ENCODE results near the gene OR2A25.
A peak's percentile ranks its signal among the peaks of the same experiment; 100 is the strongest.
"Not testable (repeated sequence)": the region's sequence is repeated elsewhere in the genome, so short reads cannot be mapped to it uniquely, and the experiment has no call there.

Gene OR2A25

DNA sequence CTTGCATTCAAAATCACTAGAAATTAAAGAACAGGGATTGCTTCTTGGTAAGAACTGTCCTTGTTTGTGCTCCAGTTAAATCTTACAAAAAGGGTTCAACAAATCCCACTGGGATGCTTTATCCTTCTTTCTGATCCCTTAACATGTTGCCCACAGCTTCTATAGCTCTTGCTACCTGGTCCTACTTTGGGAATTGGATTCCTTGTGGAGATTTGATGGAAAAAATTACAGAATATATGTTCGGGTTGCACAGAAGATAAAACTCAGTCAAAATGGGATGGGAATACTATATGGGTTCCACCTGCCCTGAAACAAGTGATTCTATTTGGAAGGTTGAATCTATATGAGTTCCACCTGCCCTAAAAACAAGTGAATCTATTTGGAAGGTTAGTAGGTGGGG, at the start of gene OR2A25:
TSS of gene OR2A25 (plus strand) at position 301 of the 400 bp plus-strand sequence. CDS start 4,409 bp downstream, outside the sequence.
- no peak for DNase-seq (ENCODE audit: low spot score)

DNA sequence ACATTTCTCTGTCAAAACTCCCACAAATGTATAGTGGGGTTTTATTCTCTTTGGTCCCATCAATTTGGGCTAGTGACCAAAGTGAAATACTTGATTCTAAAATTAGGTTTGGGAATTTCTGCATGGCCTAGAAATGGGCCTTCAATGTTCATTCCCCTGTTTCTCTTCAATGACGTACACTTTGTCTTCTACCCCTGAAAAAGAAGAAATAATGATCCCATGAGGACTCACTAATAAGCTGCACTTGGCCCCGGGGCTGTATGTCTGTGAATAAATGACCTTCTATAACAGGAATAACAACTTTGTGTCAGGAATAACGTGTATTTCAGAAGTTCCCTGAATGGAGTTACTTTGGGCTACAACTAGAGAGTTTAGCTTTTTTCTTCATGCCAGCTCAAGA, 49.3 kb upstream of the OR2A25 start:
- DNase-seq (ENCODE audit: low spot score), result no peak

DNA sequence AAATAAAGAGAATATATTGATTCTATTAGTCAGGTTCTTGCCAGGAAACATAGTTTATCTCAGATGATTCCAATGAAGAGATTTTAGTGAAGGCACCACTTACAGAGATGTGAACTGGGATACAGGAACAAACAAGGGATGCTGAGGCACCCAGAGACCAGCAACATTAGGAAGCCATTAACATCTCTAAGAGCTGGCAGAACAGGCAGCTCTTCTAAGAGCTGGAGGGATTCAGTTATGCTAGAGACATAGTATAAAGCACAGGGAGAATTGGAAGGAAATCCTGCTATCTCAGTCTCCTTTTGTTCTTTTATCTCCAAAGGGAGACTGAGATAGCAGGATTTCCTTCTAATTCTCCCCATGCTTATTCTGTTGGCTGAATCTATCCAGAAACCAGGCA, 47.4 kb upstream of the OR2A25 start:
- DNase-seq (ENCODE audit: low spot score), result no peak

DNA sequence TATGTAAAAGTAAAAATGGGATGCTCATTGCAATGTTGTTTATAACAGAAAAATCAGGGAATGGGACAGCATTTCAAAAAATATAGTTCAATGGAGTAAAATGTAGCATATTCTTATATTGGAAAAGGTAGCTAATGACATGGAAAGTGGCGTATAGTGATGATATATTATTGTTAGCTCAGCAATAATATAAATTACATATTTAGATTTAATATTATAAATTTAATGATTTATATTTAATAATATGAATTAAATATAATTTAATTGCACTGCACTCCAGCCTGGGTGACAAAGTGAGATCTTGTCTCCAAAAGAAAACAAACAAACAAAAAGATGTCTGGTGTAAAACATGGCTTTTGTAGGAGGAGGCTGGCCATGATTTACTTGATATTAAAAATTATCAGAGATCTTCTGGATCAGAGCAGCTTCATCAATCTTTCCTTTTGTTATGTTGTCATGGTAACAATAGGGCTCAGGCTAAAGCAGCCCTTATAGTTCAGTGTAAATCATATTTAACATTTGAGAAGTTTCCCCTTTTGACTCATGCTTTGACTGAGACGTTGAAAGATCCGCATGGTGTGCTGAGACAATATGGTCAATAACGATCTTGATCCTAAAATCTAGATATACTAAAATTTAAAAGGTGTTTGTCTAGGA, 46.3 kb upstream of the OR2A25 start:
- DNase-seq (ENCODE audit: low spot score), result no peak

GRCh38 chr7:144024213-144024612, 45.4 kb upstream of the OR2A25 start:
- DNase-seq (ENCODE audit: low spot score), result no peak

DNA sequence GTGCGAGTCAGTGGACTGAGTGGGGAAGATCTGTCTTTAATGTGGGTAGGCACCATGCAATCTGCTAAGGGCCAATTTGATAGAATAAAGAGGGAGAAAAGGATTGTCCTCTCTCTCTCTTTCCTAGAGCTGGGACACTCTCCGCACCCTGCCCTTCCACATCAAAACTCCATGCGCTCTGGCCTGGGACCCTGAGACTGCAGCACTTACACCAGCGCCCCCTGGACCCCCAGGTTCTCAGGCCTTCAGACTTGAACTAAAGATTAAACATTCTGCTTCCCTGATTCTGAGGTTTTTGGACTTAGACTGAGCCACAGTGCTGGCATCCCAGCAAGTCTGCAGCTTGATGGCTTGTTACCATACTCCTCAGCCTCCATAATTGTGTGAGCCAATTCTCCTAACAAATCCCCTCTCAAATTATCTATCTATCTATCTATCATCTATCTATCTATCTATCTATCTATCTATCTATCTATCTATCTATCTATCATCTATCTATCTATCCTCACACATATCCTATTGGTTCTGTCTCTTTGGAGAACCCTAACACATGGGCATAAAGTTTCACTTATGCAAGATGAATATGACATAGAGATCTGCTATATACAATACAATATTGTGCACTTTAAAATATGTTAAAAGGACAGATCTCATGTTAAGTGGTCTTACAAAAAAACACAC, 43.3 kb upstream of the OR2A25 start:
- DNase-seq (ENCODE audit: low spot score), result no peak

GRCh38 chr7:144027070-144027469, 42.5 kb upstream of the OR2A25 start:
- peak; percentile 31 for DNase-seq (ENCODE audit: low spot score)

DNA sequence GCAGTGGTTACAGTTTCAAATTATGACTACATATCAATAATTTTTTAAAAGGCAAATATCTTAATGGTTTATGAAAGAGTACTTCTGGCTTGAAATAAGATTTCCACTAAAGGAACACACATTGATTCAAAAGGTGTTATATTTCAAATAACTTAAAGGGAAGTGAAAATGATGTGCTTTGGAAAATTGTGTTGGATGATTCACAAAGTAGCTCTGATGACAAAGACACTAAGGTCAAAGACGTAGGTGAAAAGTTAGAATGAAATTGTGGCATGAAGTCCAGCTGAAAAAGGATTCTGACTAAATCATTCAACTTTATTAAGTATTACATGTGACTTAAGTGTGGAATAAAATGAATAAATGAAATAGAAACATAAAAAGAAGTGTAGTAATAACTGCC, 41.6 kb upstream of the OR2A25 start:
- DNase-seq (ENCODE audit: low spot score), result no peak

DNA sequence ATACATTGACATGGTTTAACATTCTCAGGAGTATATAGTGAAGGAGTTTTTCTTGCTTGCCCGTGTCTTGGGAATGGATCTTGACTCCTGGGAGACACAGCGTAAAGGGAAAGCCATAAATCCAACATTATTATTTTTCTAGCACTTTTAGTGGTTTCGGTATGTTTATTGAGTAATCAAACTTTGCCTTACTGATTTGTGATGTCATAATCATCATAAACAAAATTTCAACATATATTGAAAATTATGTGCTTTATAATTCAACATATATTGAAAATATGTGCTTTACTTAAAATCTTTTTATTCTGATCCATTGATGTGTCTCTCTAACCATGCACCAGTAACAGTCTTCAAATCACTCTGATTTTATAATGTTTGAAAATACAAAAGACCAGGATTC, 41.1 kb upstream of the OR2A25 start:
- DNase-seq (ENCODE audit: low spot score), result no peak

DNA sequence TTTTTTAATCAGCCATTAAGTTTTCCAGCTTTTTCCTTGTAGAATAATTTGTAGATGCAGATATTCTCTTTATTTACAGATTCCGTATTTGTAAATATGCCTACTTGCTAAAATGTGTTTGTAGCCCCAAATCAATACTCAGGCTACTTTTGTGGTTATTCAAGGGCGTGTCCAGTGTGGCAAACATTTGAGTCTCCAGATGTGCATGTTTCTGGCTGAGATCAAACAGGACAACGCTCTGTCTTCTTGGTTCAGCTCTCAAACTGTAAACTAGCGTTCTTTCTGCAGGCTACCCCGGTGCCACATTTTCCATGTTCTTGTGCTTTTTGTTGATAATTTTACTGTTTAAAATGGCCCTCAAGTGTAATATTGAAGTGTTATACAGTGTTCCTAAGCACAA, 37.1 kb upstream of the OR2A25 start:
- DNase-seq (ENCODE audit: low spot score), result no peak

DNA sequence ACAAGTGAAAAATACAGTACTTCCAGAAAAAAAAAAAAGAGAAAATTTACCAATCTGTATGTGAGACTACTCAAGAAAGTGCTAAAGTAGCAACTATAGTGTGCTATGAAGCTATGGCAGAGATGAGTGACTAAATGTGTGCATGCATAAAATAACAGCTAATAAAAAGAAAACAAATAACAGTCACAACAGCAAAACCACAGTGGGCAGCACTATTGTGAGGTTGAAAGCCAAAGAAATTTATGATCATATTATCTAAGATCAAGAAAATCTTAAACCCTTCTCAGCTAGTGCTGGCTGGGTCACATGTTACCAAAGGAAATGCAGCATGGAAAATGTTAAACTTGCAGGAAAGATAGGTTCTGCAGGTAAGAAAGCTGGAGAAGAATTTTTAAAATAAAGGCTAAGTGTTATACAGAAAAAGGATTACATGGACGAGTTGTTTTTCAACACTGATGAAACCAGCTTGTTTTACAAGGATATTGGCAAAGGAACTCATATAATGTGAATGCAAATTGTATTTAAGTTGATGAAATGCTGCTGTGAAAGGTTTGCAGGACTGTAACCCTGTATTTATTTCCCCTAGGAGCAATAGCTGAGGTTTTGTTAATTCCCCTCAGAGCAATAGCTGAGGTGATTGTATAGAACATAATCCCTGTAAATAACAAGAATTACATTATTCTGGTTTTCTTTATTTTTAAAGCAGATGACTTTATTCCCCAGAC, 36.5 kb upstream of the OR2A25 start:
- DNase-seq (ENCODE audit: low spot score), result no peak

GRCh38 chr7:144035385-144035784, 34.2 kb upstream of the OR2A25 start:
- DNase-seq (ENCODE audit: low spot score), result no peak

DNA sequence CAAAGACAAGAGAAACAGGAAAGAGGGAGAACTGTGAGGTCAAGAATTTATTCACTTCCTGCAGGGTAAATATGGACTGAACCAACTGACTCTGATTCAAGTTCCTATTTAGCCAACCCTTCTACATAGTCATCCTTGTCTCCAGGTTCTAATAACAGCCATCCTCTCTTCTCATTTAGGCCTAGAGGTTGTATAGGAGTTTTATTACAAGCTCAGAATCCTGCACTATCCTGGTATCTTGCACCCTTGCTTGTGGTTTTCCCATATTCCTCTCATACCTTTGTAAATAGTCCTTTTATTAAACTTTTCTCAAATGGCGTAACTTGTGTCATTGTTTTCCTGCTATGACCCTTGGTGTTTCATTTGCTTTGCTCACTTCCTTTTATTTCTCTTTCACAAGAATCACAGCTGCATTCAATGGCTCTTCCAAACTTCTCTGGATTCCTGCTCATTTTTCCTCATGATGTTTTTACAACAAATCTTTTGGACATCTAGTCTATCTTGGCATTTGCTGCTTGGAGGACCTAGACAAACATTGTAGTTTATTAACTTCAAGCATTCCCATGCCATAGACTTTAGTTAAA, 33.2 kb upstream of the OR2A25 start:
- DNase-seq (ENCODE audit: low spot score), result no peak

GRCh38 chr7:144037414-144038035, 32.1 kb upstream of the OR2A25 start:
- DNase-seq (ENCODE audit: low spot score), result no peak

DNA sequence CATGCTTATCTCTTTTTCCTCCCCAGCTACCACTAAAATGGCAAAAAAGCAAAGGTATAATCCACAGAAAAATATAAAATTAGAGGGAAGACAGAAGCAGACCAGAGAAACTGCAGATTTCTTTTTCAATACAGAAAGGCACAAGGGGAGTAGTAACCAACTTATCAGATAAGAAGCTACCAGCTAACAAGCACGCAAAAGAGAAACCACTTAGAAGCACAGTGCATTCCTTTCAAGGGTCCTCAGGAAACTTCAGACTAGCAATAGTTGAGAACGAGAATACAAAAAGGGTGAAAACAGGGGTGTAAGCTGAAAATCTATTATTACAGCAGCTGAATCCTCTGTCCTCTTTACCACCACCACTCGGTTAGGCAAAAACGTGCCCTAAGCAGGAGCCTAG, 30.7 kb upstream of the OR2A25 start:
- DNase-seq (ENCODE audit: low spot score), result no peak

DNA sequence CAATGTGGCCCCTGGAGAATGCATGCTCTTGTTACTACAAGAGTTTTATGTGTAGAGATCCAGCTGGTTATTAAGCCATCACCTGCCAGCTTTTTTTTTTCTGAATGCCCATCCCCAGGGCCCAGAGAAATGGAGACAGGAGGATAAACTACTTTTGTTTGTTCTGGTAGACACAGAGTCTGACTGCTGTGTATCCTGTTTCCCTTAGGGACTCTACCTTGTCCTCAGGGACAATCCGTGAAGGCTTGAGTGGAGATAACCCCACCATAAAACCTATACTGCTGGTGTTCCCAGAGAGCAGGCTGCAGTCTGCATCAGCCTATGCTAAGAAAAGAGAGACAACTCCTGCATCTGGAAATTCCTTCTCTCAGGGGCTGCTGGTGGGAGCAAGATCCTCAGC, 21.0 kb upstream of the OR2A25 start, which contains the start of gene OR2A5:
TSS of gene OR2A5 (plus strand) at position 301 of the 400 bp plus-strand sequence. CDS start 1,454 bp downstream, outside the sequence.
- no peak for DNase-seq (ENCODE audit: low spot score)

DNA sequence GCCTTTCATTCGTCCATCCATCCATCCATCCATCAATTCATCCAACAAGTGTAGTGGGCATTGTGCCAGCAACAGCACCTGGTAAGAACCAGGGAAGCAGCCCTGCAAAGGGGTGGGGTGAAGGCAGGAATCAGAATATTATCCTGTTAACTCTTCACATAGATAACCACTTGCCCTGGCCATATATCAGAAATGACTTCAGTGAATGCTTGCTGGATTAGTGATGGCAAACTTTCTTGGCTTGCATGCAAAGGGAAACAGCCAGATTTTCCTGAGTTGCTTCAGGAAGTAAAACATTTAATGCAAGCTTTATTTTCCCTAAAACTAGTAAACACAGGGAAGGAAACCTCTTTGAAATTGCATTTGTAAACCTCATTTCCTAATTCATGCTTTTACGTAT, 20.1 kb upstream of the OR2A25 start:
- DNase-seq (ENCODE audit: low spot score), result no peak

DNA sequence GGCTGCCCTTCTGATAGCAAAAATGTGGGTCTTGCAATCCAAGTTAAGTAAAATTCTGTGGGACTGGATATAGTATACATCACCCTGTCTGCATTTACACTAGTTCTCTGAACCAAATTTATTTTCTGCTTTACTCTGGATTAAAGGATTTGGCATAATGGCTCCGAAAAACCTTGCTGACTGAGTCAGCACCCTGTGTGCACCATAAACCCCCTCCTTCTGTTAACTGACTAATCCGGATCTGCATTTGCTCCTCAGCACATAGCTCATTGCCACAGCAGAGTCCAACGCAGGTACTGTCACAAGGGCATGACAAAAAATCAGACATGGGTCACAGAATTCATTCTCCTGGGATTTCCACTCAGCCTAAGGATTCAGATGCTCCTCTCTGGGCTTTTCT, 19.5 kb upstream of the OR2A25 start:
- no peak for DNase-seq (ENCODE audit: low spot score)

DNA sequence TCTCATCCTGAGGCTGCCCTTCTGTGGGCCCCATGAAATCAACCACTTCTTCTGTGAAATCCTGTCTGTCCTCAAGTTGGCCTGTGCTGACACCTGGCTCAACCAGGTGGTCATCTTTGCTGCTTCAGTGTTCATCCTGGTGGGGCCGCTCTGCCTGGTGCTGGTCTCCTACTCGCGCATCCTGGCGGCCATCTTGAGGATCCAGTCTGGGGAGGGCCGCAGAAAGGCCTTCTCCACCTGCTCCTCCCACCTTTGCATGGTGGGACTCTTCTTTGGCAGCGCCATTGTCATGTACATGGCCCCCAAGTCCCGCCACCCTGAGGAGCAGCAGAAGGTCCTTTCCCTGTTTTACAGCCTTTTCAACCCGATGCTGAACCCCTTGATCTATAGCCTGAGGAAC, 18.7 kb upstream of the OR2A25 start:
- not testable (repeated sequence) for DNase-seq (ENCODE audit: low spot score)

GRCh38 chr7:144057954-144058353, 11.7 kb upstream of the OR2A25 start:
- no peak for DNase-seq (ENCODE audit: low spot score)

DNA sequence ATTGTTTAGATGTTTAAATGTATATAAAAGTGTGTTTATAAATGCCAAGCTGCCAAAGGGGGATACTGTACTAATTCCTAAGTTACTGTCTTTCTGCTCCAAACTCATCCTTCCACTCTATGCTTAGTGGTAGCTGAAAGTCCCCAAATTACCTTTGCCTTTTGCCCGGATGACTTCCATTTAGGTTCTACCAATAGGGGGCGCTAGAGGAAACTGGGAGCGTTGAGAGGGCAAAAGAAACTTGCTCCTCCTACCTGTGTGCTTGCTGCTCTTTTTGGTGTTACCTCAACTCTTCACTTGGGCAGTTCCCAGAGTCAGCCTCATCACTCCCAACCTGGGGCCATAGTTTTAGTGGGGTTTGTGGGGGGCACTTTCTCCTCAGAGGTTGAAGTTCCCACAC, 5.9 kb upstream of the OR2A25 start:
- DNase-seq (ENCODE audit: low spot score), result no peak

- no peak for DNase-seq (ENCODE audit: low spot score)
Measured at GRCh38 chr7:144069953-144070352, 342 bp downstream of the OR2A25 start.
